NOMO-1 treated with dmso at 0.1 percent for 144 hours (cell line): ENCODE results near the gene ADPRHL1.
"Not testable (repeated sequence)": the region's sequence is repeated elsewhere in the genome, so short reads cannot be mapped to it uniquely, and the experiment has no call there.

Source experiments
- DNase-seq: peaks from one replicate; lab custom pipeline; 2025; ENCODE audit not compliant: unreplicated experiment; lab: John Stamatoyannopoulos, UW

Gene ADPRHL1

DNA sequence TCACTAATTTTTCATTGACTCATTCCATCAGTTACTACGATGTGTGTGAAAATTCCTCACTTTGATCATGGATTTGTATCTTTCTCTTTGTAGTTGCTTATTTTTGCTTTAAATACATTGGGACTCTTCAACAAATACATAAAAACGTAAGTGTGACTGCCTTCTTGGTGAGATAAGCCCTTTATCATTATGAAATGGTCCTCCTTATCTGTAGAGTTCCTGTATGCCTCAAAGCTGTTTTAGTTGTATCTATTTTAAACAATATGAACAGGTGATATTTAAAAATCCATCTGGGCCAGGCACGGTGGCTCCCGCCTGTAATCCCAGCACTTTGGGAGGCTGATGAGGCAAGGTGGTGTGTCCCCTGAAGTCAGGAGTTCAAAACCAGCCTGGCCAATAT is 25.9 kb upstream of the ADPRHL1 start:
- no peak for DNase-seq

DNA sequence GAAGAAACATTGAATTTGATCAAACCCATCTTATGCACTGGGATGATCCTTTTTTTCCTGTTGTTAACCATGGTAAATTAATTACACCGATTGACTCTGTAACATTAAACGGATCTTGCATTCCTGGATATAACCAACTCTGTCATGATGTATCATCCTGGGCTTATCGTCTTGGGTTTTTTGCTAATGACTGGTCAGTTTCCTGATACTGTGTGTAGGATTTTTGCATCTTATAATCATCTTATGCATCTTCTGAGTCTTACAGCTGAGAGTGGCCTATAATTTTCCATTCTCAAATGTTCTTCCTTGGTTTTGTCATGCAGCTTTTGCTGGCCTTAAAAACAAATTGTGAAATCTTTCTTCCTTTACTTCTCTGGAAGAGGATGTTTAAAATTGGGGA is 24.4 kb upstream of the ADPRHL1 start:
- no peak for DNase-seq

DNA sequence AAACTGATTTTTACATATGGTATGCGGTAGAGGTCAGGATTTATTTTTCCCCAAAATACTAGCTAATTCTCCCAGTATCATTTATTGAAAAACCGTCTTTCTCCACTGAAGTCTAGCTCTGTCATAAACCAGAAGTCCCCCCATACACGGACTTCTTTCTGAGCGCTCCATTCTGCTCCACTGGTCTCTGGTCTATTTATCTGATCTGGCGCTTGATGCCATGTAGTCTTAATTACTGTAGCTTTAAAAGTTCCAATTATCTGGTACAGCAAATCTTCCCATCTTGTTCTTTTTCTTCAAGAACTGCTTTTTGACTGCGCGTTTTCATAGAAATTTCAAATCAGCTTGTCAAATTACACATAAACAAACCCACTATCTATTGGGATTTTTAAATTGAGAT is 23.5 kb upstream of the ADPRHL1 start:
- no peak for DNase-seq

DNA sequence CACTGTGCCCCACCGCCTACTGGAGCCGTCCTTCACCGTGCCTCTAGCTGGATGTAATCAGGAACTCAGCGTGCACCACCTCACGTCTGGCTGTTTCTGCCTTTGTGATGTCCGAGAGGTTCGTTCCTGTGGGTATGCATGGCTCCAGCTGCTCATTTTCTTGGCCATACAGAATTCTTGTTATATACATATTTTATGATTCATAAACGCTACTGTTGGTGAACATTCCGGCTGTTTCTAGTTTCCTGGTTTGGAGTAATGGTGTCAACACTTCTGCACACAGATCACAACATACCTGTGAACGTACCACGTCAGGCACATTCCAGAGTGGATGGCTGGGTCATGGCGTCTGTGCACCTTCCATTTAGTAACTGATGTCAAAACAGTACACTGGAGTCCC is 22.6 kb upstream of the ADPRHL1 start:
- DNase-seq: no peak

DNA sequence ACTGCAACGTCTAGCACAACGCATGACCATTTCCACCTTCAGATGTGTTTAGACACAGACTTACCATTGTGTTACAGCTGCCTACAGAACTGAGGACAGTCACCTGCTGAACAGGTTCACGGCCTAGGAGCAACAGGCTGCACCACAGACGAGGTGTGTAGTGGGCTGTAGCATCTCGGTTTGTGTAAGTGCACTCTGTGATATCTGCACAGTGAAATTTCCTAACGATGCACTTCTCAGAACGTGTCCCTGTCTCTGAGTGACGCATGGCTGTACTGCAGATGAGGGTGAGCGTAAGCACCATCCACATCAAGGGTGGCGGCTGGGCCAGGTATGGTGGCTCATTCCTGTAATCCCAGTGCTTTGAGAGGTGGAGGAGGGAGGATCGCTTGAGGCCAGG is 22.0 kb upstream of the ADPRHL1 start:
- DNase-seq: no peak

DNA sequence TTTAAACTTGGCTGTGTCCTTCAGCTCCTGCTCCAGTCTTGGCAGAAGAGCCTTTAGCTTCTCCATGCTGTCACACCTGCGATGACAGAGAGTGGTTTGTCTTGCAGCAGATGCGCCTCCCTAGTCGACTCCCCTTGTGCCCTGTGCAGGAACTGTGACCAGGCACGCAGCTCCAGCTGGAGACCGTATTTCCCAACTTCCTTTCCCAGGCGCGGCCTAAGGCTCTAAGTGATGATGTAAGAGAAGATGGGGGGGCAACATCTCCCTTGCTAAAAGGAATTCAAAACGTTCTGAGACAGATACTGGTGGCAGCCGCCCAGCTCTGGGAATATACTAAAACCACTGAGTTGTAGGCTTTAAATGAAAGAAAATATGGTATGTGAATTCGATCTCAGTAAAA is 20.9 kb upstream of the ADPRHL1 start:
- peak; percentile 79 for DNase-seq

DNA sequence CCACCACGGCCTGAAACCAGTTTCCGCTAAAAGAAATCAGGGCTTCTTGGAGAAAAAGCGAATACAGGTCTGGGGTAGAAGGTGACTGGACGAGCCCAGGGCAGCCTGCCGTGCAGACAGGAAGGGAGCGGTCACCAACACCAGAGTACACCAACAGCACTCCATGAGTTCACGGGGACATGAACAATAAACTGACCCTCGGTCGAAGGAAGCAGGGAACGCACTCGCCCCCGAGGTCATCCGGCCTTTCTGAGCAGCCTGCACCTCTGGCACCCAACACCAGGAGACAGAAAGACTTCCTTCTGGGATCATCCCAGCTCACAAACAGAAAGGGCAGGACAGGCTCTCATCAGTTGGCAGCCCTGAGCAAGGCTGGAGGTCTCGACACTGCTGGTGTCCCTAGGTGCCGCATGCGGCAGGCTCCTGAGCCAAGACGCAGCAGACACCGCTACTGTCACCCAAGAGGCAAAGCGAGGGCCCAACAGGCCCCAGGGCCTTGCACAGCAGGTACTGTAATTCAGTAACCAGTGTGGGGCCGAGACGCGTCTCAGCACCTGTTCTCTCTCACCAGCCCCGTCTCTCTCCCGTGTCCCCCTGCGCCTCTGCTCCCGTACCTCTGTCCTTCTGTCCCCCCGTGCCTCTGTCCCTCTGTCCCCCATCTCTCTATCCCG is 19.2 kb upstream of the ADPRHL1 start:
- no peak for DNase-seq

DNA sequence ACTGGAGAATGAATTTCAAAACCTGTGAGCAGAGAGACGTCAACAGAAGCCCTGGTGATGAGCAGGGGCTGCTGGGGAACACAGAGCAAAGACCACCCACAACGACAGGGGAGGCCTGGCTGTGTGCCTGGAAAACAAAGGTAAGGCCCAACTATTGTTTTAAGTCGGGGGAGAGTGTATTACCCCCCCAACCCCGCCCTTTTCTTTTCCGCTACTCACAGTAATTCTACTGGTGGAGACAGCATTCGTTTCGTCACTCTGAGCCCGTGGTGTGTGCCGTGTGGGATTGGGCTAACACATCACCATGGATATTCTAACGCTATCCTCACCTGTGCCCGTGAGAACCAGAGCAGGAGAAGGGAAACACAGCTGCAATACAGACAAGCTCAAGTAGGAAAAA is 18.6 kb upstream of the ADPRHL1 start:
- DNase-seq: no peak

DNA sequence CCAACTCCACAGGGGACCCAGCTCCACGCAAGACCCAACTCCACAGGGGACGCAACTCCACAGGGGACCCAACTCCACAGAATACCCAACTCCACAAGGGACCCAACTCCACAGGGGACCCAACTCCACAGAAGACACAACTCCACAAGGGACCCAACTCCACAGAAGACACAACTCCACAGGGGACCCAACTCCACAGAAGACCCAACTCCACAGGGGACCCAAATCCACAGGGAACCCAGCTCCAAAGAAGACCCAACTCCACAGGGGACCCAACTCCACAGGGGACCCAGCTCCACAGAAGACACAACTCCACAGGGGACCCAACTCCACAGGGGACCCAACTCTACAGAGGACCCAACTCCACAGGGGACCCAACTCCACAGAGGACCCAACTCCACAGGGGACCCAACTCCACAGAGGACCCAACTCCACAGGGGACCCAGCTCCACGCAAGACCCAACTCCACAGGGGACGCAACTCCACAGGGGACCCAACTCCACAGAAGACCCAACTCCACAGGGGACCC is 17.4 kb upstream of the ADPRHL1 start:
- not testable (repeated sequence) for DNase-seq

DNA sequence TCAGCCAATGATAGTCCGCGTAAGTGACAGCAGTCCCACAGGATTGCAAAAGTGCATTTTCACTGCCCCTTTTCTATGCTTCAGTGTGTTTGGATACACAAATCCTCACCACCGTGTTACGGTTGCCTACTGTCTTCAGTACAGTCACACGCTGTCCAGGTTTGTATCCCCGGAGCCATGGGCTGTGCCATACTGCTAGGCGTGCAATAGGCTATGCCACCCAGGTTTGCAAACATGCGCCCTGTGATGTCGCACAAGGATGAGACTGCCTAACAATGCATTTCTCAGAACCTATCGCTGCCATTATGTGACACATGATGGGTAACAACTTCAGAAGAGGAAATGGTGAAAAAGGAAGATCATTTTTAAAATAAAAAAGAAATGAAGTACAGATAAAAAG is 16.8 kb upstream of the ADPRHL1 start:
- DNase-seq: no peak

DNA sequence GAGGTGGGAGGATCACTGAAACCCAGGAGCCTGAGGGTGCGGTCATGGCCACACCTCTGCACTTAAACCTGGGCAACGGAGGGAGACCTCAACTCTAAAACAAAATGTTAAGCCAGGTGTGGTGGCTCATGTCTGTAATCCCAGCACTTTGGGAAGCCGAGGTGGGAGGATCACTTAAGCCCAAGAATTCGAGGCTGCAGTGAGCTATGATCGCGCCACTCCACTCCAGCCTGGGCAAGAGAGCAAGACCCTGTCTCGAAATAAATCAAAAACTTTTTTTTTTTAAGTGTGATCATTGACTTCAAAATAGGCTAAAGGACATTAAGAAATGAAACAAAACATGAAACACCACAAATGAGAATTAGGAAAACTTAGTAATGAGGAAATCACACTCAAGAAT is 16.3 kb upstream of the ADPRHL1 start:
- DNase-seq: no peak

DNA sequence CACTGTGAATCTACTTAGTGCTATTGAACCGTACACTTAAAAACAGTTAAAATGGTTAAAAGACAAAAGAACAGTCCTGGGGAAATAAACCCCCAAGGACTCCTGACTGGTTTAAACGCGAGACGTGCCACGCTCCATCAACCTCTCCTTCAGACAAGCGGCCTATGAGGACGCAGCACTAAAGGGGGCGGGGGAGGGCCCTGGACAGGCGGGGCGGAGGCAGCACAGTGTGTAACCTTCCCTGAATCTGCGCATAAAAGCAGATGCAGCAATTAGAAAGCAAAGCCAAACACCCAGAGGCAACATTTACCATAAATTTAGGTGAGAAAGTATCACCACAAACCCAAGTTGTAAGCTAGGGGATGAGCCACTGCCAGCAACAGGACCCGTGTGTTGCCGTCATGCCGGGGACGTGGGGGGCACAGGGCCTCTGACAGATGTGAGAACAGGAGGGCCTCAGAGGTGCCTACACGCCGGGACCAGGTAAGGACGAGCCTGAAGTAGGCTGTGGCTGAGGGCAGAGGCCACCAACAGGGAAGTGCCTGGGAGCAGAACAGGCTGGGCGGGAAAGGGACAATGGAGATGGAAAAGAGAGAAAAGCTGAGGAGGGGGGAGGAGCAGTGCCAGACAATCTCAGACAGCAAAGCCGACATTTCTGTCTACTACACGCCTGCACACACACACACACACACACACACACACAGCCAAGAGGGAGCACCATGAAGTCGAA is 15.3 kb upstream of the ADPRHL1 start:
- DNase-seq: no peak

DNA sequence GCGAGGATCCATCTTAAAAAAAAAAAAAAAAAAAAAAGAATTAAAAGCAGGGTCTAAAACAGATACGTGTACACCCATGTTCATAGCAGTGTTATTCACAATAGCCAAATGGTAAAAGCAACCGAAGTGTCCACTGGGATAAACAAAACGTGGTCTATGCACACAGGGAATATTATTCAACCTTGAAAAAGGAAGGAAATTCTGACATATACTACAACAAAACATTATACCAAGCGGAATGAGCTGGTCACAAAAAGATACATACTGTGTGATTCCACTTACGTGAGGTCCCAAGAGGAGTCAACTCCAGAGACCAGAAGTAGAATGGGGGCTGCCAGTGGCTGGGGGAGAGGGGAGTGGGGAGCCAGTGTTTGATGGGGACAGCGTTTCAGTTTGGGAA is 14.7 kb upstream of the ADPRHL1 start:
- DNase-seq: no peak

DNA sequence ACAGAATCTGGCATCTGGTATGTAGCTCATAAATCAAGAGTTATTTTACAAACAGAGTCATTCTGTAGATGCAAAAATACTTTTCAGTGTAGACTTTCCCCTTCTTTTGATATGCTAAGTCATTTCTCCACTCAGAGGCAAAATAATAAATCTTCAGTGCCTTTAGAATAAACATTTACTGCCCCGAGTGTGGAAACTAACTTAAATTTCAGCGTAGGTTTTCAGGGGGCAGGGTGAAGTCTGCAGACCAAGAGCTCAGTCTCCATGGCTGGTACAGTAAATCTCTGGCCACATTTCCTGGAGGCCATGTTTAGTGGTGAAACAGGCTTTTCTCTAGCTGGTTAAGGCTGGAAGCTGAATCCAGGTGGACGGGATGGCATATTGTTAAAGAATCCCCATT is 13.1 kb upstream of the ADPRHL1 start:
- DNase-seq: no peak

DNA sequence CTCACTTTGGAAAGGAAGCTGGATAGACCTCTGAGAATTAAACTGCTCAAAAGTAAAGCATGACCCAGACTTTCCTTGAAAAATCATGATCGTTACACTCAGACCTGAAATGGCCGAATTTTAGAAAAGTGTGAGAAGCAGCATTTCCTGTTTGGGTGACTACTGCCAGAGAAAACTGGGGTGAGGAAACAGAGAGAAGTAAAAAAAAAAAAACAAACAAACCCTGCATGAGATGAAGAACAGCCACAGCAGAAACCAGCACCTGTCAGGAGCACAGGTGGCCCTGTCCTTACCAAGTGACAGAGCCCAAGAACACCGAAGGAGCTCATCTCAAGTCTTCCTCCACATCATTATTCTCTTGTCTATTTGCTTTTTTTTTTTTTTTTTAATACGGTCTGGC is 12.0 kb upstream of the ADPRHL1 start:
- no peak for DNase-seq

DNA sequence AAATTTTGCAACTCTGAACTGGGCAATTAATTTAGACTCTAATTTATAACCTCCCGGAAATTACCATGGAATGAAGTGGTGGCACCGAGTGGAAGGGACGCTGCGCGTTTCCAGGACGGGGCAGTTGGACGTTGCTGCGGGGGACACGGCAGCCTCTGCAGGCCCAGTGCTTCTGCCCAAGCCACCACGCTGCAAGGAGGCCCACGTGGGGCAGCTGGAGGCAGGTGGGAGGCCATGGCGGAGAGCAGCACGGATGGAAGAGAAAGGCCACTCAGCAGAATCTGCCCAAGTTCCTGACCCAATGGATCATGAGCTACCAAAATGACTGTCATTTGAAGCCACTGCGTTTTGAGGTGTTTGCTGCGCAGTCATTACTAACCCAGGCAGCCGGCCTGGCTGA is 11.2 kb upstream of the ADPRHL1 start:
- no peak for DNase-seq

DNA sequence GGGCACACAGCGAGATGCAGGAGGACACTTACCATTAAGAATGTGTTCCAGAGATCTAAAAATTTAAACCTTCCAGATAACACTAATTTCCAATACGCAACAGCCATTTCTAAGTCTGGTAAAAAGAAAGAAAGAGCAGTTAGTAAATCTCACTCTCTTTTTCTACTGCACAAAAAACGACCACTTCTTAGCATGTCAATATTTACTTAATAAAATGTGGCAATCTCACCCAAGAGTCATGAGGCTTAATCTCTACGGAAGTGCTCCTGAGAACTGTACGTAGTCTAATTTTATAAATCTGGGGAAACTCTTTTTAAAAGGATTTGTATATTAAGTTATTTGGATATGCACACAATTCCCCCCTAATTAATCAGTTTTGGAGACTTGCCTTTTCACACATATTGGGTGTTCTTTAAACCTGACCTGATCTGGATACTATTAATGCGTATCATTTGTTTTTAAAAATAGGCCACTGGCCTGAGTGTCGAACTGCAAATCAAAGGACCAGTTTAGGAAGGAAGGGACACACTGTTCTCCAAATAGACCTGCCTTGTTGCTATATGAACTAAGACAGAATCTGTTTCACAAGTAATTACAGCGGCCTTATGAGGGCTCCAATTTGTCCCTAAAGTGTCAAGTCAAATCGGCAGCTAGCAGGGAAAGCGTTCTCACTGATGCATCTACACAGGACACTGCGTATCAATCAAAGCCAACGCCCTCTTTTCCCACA is 7.9 kb upstream of the ADPRHL1 start:
- no peak for DNase-seq

DNA sequence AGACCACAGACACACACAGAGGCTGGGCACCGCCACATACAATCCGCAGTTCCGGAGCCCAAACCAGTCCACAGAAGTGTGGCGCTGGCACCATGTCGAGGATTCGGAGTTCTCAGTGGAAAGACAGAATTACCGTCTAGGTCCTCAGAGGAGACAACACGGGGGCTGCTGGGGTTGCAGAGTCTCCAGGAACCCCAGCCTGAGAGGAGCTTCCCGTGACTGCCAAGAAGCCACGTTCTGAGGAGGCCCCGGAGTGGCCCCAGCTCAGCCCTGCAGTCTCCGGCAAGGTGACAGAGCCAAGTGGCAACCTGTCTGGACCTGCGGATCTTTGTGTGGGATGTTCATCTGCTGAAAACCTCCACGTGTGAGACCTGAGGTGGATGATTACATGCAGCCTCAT is 7.3 kb upstream of the ADPRHL1 start:
- no peak for DNase-seq

DNA sequence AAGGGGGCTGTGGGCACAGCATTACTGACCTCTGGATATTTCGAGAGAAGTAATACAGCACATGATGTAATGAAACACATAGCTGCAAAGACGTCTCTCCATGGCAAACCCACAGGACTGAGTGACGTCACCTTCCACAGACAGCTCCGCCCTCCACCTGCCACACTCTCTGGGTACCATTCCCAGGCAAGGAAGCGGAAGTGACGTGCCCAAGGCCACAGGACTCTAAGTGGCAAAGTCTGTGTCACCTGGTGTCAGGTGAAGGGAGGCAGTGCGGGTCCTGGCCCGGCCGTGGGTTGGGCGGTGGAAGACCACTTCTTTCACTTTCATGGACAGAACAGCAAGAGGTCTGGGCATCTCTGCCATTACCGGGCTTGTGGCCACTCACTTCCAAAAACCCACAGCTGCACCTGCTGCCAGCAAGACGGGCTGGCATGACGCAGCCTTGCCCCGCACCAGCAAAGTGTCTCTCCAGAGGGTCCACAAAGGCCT is 6.8 kb upstream of the ADPRHL1 start:
- DNase-seq: no peak

DNA sequence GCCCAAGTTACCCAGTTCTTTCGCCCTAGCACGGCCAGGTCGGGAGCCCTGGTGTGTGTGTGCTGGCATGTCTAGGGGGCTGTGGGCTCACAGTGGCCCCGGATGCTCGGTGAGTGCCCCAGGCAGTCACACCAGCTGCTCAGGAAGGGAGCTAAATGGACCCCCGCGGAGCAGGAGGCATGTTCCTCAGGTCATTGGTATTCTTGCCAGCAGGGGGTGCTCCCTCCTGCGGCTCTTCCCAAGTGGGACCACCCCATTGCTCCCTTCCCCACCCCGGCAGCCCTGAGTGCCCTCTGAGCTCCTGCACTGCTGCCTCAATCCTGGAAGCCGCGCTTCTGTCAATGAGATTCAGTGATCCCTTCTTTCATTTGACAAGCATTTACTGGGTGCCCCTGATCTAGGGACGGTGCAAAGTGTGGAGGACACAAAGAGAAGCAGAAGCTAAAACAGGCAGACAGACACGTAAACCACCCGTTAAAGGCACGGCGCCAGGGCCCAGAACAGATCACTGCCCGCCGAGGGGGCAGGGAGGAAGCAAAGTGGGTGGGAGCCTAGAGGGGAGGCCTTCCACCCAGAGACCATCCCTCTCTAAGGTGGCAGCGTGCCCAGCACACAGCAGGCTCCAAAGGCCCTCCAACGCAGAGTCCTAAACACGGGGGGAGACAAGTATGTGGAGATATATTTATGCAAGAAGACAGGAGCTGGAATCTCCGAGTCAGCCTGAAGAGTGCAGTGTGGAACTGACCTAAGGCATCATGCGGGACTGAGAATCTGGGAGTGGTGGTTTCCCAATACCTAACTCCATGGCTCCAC is 5.2 kb upstream of the ADPRHL1 start:
- no peak for DNase-seq

DNA sequence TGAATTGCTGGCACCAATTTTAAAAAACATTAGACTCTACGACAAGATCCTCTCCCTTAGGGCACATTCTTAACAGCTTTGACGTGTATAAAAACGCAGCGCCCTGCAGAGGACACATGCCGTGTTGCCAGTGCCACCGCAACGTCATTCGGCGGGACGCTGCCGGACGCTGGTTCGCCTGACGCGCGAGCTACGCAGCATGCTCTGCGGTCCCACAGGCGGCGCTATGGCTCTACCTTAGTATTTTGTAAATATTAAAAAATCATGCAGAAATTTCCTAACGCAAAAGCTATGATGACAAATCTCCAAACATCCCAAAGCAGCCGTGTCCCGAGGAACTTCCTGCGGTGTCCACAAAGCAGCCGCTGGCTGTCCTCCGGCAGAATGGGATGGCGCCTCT is 4.2 kb upstream of the ADPRHL1 start:
- no peak for DNase-seq
